HepG2 (cell line): Measurements from ENCODE around the gene JMJD1C. TPM values are rescaled to one million over a fixed set of nuclear protein-coding genes. Genes with fewer than 3 reads are reported as not detected.
"Not testable (repeated sequence)": the region's sequence is repeated elsewhere in the genome, so short reads cannot be mapped to it uniquely, and the experiment has no call there.

Experiments
- ATAC-seq: fragments of 200-7000 bp; cut with Tn5 transposase; 3 replicates; pipeline ENCODE4 v1.9.1; 2020; ENCODE audit warnings: mild to moderate bottlenecking, moderate library complexity
- BruUV-seq: library from RNA; stranded (reverse); fragments of 400-500 nt; replicated peaks from 2 replicates; lab custom pipeline; 2021; lab: Mats Ljungman, UMichigan
- CTCF ChIA-PET: fragments of 300-600 bp; formaldehyde crosslinking; extraction: SDS; loops from one replicate; lab custom pipeline; 2021; ENCODE audit warnings: low total read pairs, inconsistent platforms, low intra/inter-chr PET ratio; lab: Yijun Ruan, JAX
- POLR2A ChIA-PET: fragments of 350-600 bp; sonication (Branson Sonifier 250); formaldehyde crosslinking; loops from one replicate; lab custom pipeline; 2020; ENCODE audit warnings: antibody characterized with exemption, inconsistent platforms; lab: Yijun Ruan, JAX
- DNase-seq: peaks from one replicate; pipeline ENCODE4 v3.0.0-alpha.2; 2015; ENCODE audit warnings: low spot score
- FAIRE-seq: peaks from 3 replicates; lab custom pipeline; 2011; peaks lifted over from hg19 to GRCh38; lab: Jason Lieb, UNC
- H2AFZ ChIP-seq: one replicate; pipeline ENCODE4 v1.6.1; 2011; ENCODE audit warnings: low read length, inconsistent platforms
- H3K27ac ChIP-seq: fragments of 300-600 bp; 3 replicates; pipeline ENCODE4 v1.8.0; 2011; ENCODE audit warnings: mixed run types, mild to moderate bottlenecking, mixed read lengths, low read length, inconsistent platforms; ENCODE audit not compliant: insufficient read depth; ENCODE audit errors: extremely low read length
- H3K27me3 ChIP-seq, 2 experiments: fragments of 200-600 bp in 1 of 2; 2 replicates in 1 of 2; 3 replicates in 1 of 2; pipeline versions ENCODE4 v1.6.0 to v1.8.0; 2011; ENCODE audit warnings: low read length in 2 of 2, mild to moderate bottlenecking in 2 of 2, moderate library complexity in 2 of 2, inconsistent platforms in 1 of 2; ENCODE audit not compliant: insufficient read depth in 2 of 2, control insufficient read depth in 1 of 2
- H3K36me3 ChIP-seq, 2 experiments: fragments of 200-600 bp in 1 of 2; replicated peaks in 1 of 2; 2 replicates in 1 of 2; 3 replicates in 1 of 2; pipeline versions ENCODE4 v1.5.1 to v1.8.0; 2011; ENCODE audit warnings: low read length in 2 of 2, inconsistent platforms in 1 of 2; ENCODE audit not compliant: insufficient read depth in 2 of 2, control insufficient read depth in 1 of 2
- H3K4me1 ChIP-seq: 2 replicates; pipeline ENCODE4 v1.5.1; 2012; ENCODE audit warnings: low read length, inconsistent platforms; ENCODE audit not compliant: insufficient read depth
- H3K4me2 ChIP-seq: 2 replicates; pipeline ENCODE4 v1.6.0; 2011; ENCODE audit warnings: low read depth, low read length, inconsistent platforms
- H3K4me3 ChIP-seq, 3 experiments: fragments of 200-600 bp in 1 of 3; sonication (generic), shearing (Covaris generic) in 1 of 3; replicated peaks in 1 of 3; 2 replicates each; pipeline ENCODE4 v1.5.1; 2011 to 2016; ENCODE audit warnings: low read length in 3 of 3, inconsistent platforms in 2 of 3, low read depth in 2 of 3, mild to moderate bottlenecking in 2 of 3, control low read depth in 1 of 3, mixed read lengths in 1 of 3; ENCODE audit not compliant: insufficient read depth in 1 of 3
- H3K79me2 ChIP-seq: one replicate; pipeline ENCODE4 v1.6.1; 2011; ENCODE audit warnings: low read length, inconsistent platforms; ENCODE audit not compliant: insufficient read depth
- H3K9ac ChIP-seq: 2 replicates; pipeline ENCODE4 v1.6.0; 2011; ENCODE audit warnings: mild to moderate bottlenecking, low read depth, low read length, inconsistent platforms; ENCODE audit not compliant: insufficient read depth
- H3K9me3 ChIP-seq: 2 replicates; pipeline ENCODE4 v1.5.1; 2012; ENCODE audit warnings: mild to moderate bottlenecking, low read length
- H4K20me1 ChIP-seq: 2 replicates; pipeline ENCODE4 v1.6.0; 2011; ENCODE audit warnings: inconsistent platforms, mild to moderate bottlenecking, low read length, moderate library complexity; ENCODE audit not compliant: insufficient read depth
- ATRX ChIP-seq: sonication (generic); formaldehyde crosslinking; IDR thresholded peaks from 2 replicates; pipeline ENCODE4 v1.4.0; 2020; ENCODE audit warnings: missing genetic modification reagents, borderline replicate concordance
- CEBPG ChIP-seq: IDR thresholded peaks from 2 replicates; pipeline ENCODE4 v1.6.1; 2016
- POGZ ChIP-seq: sonication (generic); formaldehyde crosslinking; IDR thresholded peaks from 2 replicates; pipeline ENCODE4 v1.4.0; 2020; ENCODE audit warnings: mild to moderate bottlenecking, missing genetic modification reagents
- SETDB1 ChIP-seq: sonication (generic); formaldehyde crosslinking; IDR thresholded peaks from 2 replicates; pipeline ENCODE4 v1.5.1; 2020; ENCODE audit warnings: missing genetic modification reagents, mild to moderate bottlenecking, borderline replicate concordance
- TRIM24 ChIP-seq: sonication (generic); formaldehyde crosslinking; IDR thresholded peaks from 2 replicates; pipeline ENCODE4 v1.8.0; 2022; ENCODE audit warnings: mild to moderate bottlenecking, missing genetic modification reagents
- WGBS: methylation state at CpG from one replicate; pipeline ENCODE4 v1.1.6; 2017; ENCODE audit warnings: low lambda C conversion rate; 5-methylcytosine and 5-hydroxymethylcytosine counted together
- in situ Hi-C: cut with HindIII; loops from 2 replicates; pipeline ENCODE4 v1.10.0; 2017; ENCODE audit warnings: low pct_unique_long_range_greater_than_20kb; ENCODE audit not compliant: extremely low pct_ligation_motif_present
- intact Hi-C: fragments of 100-400 bp; cut with micrococcal nuclease; formaldehyde crosslinking; loops from one replicate; pipeline ENCODE4 v1.10.0; 2022; ENCODE audit not compliant: unreplicated experiment
- polyA plus RNA-seq, 8 experiments: library from polyadenylated mRNA; depleted of rRNA in 3 of 8; stranded (reverse) in 7 of 8; unstranded in 1 of 8; fragments of >200 nt; fragmentation: Illumina TruSeq in 4 of 8; extraction: Trizol in 4 of 8; gene quantifications; 2 replicates each; pipeline versions ENCODE4 v1.2.1 to v1.2.3, GENCODE V29; 2011 to 2016; ENCODE audit warnings: low read depth in 4 of 8, missing spikeins in 1 of 8, mixed read lengths in 1 of 8; ENCODE audit not compliant: insufficient read depth in 1 of 8
- total RNA-seq, 5 experiments: library from RNA; depleted of rRNA; stranded (reverse); fragments of >200 nt; fragmentation: Illumina TruSeq; extraction: Trizol; gene quantifications; 2 replicates each; pipeline ENCODE4 v1.2.3, GENCODE V29; 2016; ENCODE audit warnings: low read depth in 1 of 5
- TF ChIP-seq, protein P1 (sequence below): sonication (generic); formaldehyde crosslinking; IDR thresholded peaks from 2 replicates; pipeline ENCODE4 v1.5.0; 2020; ENCODE audit warnings: mild to moderate bottlenecking, missing genetic modification reagents, borderline replicate concordance
- TF ChIP-seq, protein P2 (sequence below): sonication (generic); formaldehyde crosslinking; IDR thresholded peaks from 2 replicates; pipeline ENCODE4 v1.5.0; 2020; ENCODE audit warnings: missing genetic modification reagents
- TF ChIP-seq, protein P3 (sequence below): sonication (generic); formaldehyde crosslinking; IDR thresholded peaks from 2 replicates; pipeline ENCODE4 v1.4.0; 2020; ENCODE audit warnings: mild to moderate bottlenecking, missing genetic modification reagents
- TF ChIP-seq, protein P4 (sequence below): sonication (generic); formaldehyde crosslinking; conservative IDR thresholded peaks from 2 replicates; pipeline ENCODE4 v1.8.0; 2022; ENCODE audit warnings: missing genetic modification reagents

JMJD1C gene
- total and polyA plus RNA-seq, 2 of the 13 experiments (the other 11 are each of a cell fraction or from before 2014, with no cell fraction given): 42.3 to 42.7 TPM

DNA sequence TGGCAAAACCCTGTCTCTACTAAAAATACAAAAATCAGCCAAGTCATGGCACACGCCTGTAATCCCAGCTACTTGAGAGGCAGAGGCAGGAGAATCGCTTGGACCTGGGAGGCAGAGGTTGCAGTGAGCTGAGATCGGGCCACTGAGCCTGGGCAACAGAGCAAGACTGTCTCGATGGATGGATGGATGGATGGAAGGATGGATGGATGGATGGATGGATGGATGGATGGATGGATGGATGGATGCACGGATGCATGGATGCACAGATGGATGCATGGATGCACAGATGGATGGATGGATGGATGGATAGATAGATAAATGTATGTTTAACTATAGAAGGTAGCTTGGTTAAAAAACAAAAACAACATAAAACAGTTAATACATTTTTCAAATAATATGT is 34.8 kb upstream of the JMJD1C start:
- H3K4me2 ChIP-seq, intact Hi-C loops, ATAC-seq, in situ Hi-C loops, H3K4me3 ChIP-seq, H3K9ac ChIP-seq, H3K9me3 ChIP-seq, H2AFZ ChIP-seq, H3K36me3 ChIP-seq: not testable (repeated sequence)
- over 99% methylated on average over 5 of the region's 5 CpGs for WGBS
- H3K79me2 ChIP-seq: peaks cover 89% of the 10 kb centered on the region
- TF ChIP-seq, protein P1, sequence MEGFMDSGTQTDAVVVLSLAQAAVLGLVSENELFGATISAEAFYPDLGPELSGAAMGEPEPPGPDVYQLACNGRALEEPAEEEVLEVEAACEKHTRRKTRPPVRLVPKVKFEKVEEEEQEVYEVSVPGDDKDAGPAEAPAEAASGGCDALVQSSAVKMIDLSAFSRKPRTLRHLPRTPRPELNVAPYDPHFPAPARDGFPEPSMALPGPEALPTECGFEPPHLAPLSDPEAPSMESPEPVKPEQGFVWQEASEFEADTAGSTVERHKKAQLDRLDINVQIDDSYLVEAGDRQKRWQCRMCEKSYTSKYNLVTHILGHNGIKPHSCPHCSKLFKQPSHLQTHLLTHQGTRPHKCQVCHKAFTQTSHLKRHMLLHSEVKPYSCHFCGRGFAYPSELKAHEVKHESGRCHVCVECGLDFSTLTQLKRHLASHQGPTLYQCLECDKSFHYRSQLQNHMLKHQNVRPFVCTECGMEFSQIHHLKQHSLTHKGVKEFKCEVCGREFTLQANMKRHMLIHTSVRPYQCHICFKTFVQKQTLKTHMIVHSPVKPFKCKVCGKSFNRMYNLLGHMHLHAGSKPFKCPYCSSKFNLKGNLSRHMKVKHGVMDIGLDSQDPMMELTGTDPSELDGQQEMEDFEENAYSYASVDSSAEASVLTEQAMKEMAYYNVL (CRISPR knock-in tag): 0 out of 2 replicates have a peak, but pooled peaks have one; percentile 37
- TF ChIP-seq, all 625 proteins: peak for 1; not testable (repeated sequence) for 624
- H3K27me3 ChIP-seq, H3K27ac ChIP-seq, FAIRE-seq, CTCF ChIA-PET, BruUV-seq, DNase-seq: not testable (repeated sequence)
- Histone ChIP-seq H3K4me1 (peaks cover 48% of the 10 kb centered on the region), H4K20me1 (peaks cover 11% of the 10 kb centered on the region)
- POLR2A ChIA-PET: interaction anchor here (1.5 kb wide), 1 partner anchor 21 kb away, joined by 4 read pairs; the partner anchor contains the start of gene REEP3

DNA sequence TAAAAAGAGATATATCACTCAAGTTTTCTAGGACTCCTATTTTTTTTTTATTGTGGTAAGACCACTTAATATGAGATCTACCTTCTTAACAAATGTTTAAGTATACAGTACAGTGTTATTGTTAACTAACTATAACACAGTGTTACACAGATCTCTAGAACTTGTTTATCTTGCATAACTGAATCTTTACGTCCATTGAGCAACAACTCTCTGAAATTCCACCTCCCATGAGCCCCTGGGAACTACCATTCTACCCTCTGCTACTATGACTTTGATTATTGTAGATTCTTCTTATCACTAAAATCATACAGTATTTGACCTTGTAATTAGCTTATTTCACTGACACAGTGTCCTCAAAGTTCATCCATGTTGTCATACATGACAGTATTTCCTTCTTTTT is 32.9 kb upstream of the JMJD1C start:
- ChIA-PET POLR2A (no interaction called here), CTCF (no interaction called here)
- ATAC-seq: no peak; the same call in 2 of the 3 replicates
- 65% methylated on average over 1 of the region's 1 CpG for WGBS
- H3K9ac ChIP-seq: no peak overlapping the region
- no peak overlapping the region for H3K4me3 ChIP-seq
- no peak for FAIRE-seq
- no peaks in the 10 kb centered on the region for H3K9me3 ChIP-seq
- no peak for DNase-seq
- peaks cover 33% of the 10 kb centered on the region for H3K4me1 ChIP-seq
- H3K4me2 ChIP-seq: no peak overlapping the region
- in situ Hi-C loops: no loop called here
- intact Hi-C loops: no loop called here
- no peaks in the 10 kb centered on the region for H3K27me3 ChIP-seq
- peaks cover 4% of the 10 kb centered on the region for H4K20me1 ChIP-seq
- no peak overlapping the region for H3K27ac ChIP-seq
- no peak overlapping the region for H2AFZ ChIP-seq
- no TSS peak for BruUV-seq
- H3K36me3 ChIP-seq: peaks cover 0 to 5% of the 10 kb centered on the region in 2 experiments; a peak in 1 of 5 replicates
- peaks cover 87% of the 10 kb centered on the region for H3K79me2 ChIP-seq
- TF ChIP-seq, protein P2, sequence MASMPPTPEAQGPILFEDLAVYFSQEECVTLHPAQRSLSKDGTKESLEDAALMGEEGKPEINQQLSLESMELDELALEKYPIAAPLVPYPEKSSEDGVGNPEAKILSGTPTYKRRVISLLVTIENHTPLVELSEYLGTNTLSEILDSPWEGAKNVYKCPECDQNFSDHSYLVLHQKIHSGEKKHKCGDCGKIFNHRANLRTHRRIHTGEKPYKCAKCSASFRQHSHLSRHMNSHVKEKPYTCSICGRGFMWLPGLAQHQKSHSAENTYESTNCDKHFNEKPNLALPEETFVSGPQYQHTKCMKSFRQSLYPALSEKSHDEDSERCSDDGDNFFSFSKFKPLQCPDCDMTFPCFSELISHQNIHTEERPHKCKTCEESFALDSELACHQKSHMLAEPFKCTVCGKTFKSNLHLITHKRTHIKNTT: no peak
- TF ChIP-seq, protein P3, sequence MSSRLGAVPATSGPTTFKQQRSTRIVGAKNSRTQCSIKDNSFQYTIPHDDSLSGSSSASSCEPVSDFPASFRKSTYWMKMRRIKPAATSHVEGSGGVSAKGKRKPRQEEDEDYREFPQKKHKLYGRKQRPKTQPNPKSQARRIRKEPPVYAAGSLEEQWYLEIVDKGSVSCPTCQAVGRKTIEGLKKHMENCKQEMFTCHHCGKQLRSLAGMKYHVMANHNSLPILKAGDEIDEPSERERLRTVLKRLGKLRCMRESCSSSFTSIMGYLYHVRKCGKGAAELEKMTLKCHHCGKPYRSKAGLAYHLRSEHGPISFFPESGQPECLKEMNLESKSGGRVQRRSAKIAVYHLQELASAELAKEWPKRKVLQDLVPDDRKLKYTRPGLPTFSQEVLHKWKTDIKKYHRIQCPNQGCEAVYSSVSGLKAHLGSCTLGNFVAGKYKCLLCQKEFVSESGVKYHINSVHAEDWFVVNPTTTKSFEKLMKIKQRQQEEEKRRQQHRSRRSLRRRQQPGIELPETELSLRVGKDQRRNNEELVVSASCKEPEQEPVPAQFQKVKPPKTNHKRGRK (CRISPR knock-in tag): no peak
- TF ChIP-seq SETDB1 (CRISPR knock-in tag) (no peak), POGZ (CRISPR knock-in tag) (0 out of 2 replicates have a peak, but pooled peaks have one; percentile 23), CEBPG (CRISPR knock-in tag) (peak; percentile 73), TRIM24 (CRISPR knock-in tag) (no peak), ATRX (CRISPR knock-in tag) (no peak)
- TF ChIP-seq, protein P4, sequence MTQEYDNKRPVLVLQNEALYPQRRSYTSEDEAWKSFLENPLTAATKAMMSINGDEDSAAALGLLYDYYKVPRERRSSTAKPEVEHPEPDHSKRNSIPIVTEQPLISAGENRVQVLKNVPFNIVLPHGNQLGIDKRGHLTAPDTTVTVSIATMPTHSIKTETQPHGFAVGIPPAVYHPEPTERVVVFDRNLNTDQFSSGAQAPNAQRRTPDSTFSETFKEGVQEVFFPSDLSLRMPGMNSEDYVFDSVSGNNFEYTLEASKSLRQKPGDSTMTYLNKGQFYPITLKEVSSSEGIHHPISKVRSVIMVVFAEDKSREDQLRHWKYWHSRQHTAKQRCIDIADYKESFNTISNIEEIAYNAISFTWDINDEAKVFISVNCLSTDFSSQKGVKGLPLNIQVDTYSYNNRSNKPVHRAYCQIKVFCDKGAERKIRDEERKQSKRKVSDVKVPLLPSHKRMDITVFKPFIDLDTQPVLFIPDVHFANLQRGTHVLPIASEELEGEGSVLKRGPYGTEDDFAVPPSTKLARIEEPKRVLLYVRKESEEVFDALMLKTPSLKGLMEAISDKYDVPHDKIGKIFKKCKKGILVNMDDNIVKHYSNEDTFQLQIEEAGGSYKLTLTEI (CRISPR knock-in tag): no peak
